ENCODE measurements around the gene ITGAD.

ITGAD gene

DNA sequence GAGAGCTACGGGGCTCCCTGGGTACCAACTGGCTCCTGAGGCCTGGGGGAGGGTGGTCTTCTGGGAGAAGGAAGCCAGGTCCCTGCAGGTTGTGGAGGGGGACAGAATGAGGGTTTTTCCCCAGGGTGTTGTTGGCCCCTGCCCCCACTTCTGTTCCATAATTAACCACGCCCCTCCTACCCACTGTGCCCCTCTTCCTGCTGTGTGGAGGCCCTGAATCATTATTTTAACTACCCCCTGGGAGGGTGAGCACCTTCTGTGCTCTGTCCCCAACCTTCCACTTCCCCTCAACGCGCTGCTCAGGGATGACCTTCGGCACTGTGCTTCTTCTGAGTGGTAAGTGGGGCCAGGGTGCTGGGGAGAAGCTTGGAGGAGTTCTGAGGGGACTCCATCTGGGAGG is at the start of gene ITGAD:
Gene ITGAD, plus strand, starts transcription at position 280 of the 400 bp plus-strand sequence. Its CDS starts 26 bp downstream, at position 306.
- no peak for DNase-seq (ENCODE audit: low read depth)

- no peak for DNase-seq (ENCODE audit: low read depth)
These were observed 48.4 kb upstream of the ITGAD start for GRCh38 chr16:31344712-31345111.

GRCh38 chr16:31347445-31347844 is 45.7 kb upstream of the ITGAD start:
- DNase-seq (ENCODE audit: low read depth): no peak

DNA sequence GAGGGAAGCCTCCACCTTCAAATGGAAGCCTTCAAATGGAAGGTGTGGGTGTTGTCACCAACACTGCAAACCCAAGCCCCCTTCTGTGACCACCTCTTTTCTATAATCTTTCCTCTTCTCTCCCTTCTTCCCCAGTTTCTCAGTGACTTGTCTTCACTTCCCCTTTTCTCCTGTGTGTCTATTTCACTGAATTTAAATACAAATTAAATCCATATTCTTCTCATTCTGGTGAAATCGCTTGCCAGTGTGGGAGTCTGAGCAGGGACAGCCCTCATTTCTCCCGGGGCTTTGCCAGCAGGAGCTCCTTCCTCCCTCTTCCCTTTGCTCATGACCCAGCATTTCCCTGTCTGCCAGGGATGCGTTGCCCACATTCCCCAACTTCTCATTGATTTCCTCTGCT is 44.6 kb upstream of the ITGAD start:
- no peak for DNase-seq (ENCODE audit: low read depth)

DNA sequence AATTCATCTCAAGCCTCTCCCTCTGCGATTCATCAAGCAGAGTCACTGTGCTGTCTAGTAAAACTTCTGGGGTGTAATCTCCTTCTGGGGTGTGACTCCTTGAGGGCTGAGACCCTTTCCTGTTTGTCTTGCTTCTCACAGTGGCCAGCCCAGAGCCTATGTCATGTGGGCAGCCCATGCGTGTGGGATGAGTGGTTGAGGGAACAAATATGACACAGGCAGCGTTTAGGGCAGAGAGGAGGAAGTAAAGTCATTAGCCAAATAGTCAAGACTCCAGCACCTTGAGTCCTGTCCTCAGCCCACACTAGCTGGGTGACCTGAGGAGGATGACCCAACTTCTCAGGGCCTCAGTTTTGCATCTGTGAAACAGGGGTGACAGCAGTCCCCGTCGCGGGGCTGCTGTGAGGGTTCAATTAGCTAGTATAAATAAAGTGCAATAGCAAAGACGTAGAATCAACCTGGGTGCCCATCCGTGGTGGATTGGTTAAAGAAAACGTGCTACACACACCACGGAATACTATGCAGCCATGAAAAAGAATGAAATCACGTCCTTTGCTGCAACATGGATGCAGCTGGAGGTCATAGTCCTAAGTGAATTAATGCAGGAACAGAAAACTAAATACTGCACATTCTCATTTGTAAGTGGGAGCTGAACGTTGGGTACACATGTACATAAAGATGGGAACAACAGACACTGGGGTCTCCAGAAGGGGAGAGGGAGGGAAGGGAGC is 42.7 kb upstream of the ITGAD start:
- no peak for DNase-seq (ENCODE audit: low read depth)

GRCh38 chr16:31351246-31351941 is 41.7 kb upstream of the ITGAD start:
- no peak for DNase-seq (ENCODE audit: low read depth)

DNA sequence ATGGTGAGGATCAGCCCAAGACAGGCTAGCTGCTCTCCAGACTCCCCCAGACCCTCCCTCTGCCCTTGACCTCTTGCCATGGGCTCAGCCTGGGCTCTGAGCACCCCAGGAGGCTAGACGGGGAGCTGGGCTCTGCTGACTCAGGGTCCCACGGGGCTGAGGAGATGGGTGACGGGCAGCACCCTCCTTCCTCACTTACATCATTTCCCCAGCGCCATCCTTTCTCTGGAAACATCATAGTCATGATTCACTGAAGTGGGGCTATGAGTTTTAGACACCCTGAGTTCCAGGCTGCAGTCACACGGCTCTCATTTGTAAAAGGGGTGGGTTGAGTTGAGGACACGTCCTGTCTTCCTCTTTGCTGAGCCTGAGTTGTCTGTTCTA is 41.2 kb upstream of the ITGAD start:
- DNase-seq (ENCODE audit: low read depth): no peak

GRCh38 chr16:31352376-31353115 is 40.6 kb upstream of the ITGAD start:
- DNase-seq (ENCODE audit: low read depth): no peak

DNA sequence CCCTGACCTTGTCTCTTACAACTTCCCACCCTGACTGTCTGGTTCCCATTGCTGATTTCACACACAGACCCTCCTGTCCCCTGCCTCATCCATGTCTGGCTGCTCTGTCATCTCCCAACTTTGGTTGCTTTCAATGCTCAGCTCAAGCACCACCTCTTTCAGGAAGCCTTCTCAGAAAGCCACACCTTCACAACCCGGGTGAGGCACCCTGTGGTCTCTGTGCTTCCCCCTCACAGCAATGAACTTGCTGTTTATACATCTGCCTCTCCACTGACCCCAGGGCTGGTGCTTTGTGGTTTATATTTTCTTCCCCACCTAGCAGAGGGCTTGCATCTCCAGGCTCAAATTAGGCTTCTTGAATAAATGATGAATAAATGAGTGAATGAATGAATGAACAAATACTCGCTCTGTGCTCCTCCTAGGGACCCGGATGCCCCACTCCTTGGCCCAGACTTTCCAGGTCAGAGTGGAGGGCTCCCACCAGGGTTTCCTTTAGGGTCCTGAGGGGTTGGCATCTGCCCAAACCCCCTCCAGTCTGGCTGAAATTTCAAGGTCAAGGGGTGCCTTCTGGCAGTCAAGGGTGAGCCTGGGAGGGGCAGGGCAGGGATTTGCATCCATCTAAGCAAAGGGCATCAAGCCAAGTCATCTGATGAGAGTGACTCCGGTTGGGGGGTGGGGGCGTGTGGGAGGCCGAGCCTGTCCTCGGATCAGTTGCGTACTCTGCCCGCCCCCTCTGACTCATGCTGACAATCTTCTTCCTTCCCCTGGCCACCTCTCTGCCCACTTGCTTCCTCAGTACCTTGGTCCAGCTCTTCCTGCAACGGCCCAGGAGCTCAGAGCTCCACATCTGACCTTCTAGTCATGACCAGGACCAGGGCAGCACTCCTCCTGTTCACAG is 38.5 kb upstream of the ITGAD start, which contains the start of gene ITGAX:
Gene ITGAX, plus strand, starts transcription at position 783 of the 898 bp plus-strand sequence. Its CDS starts 79 bp downstream, at position 862.
- DNase-seq (ENCODE audit: low read depth): no peak

DNA sequence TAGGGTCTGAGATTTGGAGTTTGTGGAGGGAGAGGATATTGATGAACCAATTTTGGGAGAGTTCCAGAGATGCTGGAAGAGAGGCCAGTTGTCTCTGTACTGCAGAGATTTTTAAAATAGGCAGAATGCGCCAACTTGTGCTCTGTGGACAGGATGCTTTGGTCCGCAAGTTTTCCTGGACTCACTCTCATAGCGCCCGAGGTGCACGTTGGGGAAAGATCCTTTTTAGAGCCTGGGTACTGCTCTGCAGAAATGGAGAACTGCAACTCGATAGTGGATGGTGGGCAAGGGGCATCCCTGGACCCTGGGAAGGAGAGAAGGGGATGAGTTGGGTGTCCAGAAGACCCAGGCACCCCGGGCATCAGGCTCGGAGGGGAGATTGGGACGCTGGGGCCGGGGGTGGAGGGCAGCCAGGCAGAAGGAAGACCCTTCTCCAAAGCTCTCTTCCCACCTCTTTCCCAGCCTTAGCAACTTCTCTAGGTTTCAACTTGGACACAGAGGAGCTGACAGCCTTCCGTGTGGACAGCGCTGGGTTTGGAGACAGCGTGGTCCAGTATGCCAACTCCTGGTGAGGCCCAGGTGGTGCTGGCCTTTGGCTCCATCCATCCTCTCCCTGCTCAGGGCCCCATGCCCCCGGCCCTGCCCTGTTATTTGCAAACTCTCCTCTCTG is 37.6 kb upstream of the ITGAD start:
- no peak for DNase-seq (ENCODE audit: low read depth)

GRCh38 chr16:31356566-31357323 is 36.4 kb upstream of the ITGAD start:
- no peak for DNase-seq (ENCODE audit: low read depth)

DNA sequence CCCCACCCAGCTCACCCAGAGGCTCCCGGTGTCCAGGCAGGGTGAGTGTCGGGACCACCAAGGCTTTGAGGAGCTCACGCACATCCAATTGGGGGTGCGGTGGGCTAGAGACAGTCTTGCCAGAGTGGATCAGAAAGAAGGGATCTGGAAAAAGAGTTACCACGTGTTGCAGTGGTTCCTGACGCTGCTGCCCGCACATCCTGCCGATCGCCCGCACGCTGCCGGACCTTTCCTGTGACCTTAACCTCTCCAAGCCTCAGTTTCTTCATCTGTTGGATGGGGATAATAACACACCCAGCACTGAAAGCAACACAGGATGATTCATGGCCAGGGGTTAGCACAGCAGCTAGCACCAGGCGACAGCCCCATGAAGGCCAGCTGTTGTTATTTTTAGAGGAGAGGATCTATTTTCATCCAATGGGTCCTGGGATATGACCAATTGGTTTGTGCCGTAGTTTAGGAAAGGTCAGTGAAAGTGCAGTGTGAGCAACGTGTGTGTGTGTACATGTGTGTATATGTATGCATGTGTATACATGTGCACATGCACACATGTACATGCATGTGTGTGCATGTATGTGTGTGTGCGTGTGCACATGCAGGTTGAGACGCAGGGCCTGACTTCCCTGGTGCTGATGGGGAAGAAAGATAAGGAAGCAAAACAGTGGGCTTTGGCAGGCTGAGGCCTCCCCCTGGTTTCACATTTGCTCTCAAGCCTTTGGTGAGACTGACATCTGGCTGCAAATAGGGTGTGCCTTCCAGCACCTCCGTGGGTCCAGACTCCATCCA is 35.6 kb upstream of the ITGAD start:
- DNase-seq (ENCODE audit: low read depth): no peak

- DNase-seq (ENCODE audit: low read depth): no peak
These were observed 32.9 kb upstream of the ITGAD start for GRCh38 chr16:31360251-31360650.

GRCh38 chr16:31361201-31362110 is 31.7 kb upstream of the ITGAD start:
- no peak for DNase-seq (ENCODE audit: low read depth)

DNA sequence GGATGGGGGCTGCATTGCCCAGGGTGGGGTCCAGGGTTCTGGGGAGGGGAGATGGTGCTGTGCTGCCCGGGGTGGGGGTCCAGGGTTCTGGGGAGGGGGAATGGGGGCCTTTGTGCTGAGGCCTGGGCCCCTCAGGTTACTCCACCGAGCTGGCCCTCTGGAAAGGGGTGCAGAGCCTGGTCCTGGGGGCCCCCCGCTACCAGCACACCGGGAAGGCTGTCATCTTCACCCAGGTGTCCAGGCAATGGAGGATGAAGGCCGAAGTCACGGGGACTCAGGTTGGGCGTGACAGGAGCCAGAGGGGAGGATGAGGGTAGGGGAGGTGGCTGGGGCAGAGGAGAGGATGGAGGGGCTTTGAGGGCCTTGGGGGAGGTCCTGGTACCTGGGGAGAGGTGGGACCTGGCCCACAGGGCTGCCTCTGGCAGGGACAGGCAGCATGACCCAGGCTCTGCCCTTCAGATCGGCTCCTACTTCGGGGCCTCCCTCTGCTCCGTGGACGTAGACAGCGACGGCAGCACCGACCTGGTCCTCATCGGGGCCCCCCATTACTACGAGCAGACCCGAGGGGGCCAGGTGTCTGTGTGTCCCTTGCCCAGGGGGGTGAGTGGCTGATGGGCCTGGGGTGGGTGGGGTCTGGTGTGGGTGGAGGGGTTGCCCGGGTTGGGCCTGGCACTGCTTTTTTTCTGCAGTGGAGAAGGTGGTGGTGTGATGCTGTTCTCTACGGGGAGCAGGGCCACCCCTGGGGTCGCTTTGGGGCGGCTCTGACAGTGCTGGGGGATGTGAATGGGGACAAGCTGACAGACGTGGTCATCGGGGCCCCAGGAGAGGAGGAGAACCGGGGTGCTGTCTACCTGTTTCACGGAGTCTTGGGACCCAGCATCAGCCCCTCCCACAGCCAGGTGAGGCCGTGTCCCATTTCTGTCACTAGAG is 30.4 kb upstream of the ITGAD start:
- no peak for DNase-seq (ENCODE audit: low read depth)

DNA sequence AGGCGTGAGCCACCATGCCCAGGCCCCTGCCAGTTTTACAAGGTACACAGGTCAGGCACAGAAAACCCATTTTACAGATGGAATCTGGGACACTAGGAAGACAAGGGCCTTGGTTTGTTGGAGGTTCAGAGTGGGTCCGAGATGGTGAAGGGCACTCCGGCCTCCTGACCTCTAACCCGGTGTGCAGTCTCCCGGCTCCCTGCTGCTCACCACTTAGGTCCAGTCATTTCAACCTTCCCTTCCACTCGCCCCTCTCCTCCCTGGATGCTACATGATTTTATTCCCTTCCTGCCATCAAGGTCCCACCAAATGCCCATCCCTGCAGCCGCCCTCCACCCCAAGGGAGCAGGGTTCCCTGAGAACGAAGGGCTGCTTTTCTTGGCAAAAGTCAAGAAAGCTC is 29.4 kb upstream of the ITGAD start:
- no peak for DNase-seq (ENCODE audit: low read depth)

GRCh38 chr16:31364421-31364820 is 28.7 kb upstream of the ITGAD start:
- no peak for DNase-seq (ENCODE audit: low read depth)

All from GM04503 (cell line).